Colonic mucosa (tissue), 4 donors: ENCODE measurements around the gene UGT1A7. TPM values are rescaled to one million over a fixed set of nuclear protein-coding genes. Genes with fewer than 3 reads are reported as not detected.
A peak's percentile ranks its signal among the peaks of the same experiment; 100 is the strongest.

ENCODE experiments used
- DNase-seq: peaks from one replicate; pipeline ENCODE4 v3.0.0-alpha.2; 2020
- H3K27ac ChIP-seq: fragments of 200-600 bp; one replicate; pipeline ENCODE4 v1.8.0; 2021
- H3K27me3 ChIP-seq: fragments of 200-600 bp; one replicate; pipeline ENCODE4 v1.8.0; 2021
- H3K36me3 ChIP-seq: fragments of 200-600 bp; one replicate; pipeline ENCODE4 v1.8.0; 2021
- H3K4me1 ChIP-seq: fragments of 200-600 bp; one replicate; pipeline ENCODE4 v1.8.0; 2021; ENCODE audit warnings: mild to moderate bottlenecking
- H3K4me3 ChIP-seq: fragments of 200-600 bp; one replicate; pipeline ENCODE4 v1.8.0; 2021
- H3K9ac ChIP-seq, 2 donors: one replicate each; pipeline ENCODE4 v1.7.0; 2013; ENCODE audit warnings: control low read depth in 2 of 2, low read depth in 2 of 2, low read length in 2 of 2
- H3K9me3 ChIP-seq: fragments of 200-600 bp; one replicate; pipeline ENCODE4 v1.8.0; 2021
- CTCF ChIP-seq: fragments of 200-600 bp; IDR thresholded peaks from one replicate; pipeline ENCODE4 v1.8.0; 2022; ENCODE audit warnings: antibody characterized with exemption, mild to moderate bottlenecking
- intact Hi-C: fragments of 100-400 bp; cut with DNase I; formaldehyde crosslinking; loops from one replicate; pipeline ENCODE4 v1.14.1; 2022
- total RNA-seq, 2 donors: library from RNA; stranded (reverse); fragmentation: NEBNext Ultra II Directional in 1 of 2; extraction: Animal tissue kit (Norgen Biotek cat#: 25700) in 1 of 2; gene quantifications; one replicate each; pipeline ENCODE4 v1.2.1, GENCODE V29; 2021
- donor health status: healthy.
- donor health status: DM: no; HTN: no; CAD: no.
- donor health status: DM: no; HTN: no; CAD: no.

UGT1A7 gene
- total RNA-seq, 2 donors from 2014 or later: 3.1 TPM

- H3K9me3 ChIP-seq: no peaks in the 10 kb centered on the region
- H3K4me1 ChIP-seq: no peaks in the 10 kb centered on the region
- intact Hi-C loops: no loop called here
- no peaks in the 10 kb centered on the region for H3K27me3 ChIP-seq
- no peaks in the 10 kb centered on the region for H3K36me3 ChIP-seq
- no peak overlapping the region for H3K9ac ChIP-seq
- H3K4me3 ChIP-seq: no peak overlapping the region
- no peak overlapping the region for H3K27ac ChIP-seq
- no peak for DNase-seq
- TF ChIP-seq CTCF: no peak
These were observed 1.2 kb upstream of the UGT1A7 start for GRCh38 chr2:233680361-233681045.

GRCh38 chr2:233684640-233685039 is 2.9 kb downstream of the UGT1A7 start:
- no peak overlapping the region for H3K27ac ChIP-seq
- no peaks in the 10 kb centered on the region for H3K27me3 ChIP-seq
- no peaks in the 10 kb centered on the region for H3K36me3 ChIP-seq
- no peak overlapping the region for H3K9ac ChIP-seq
- intact Hi-C loops: no loop called here
- H3K4me1 ChIP-seq: no peaks in the 10 kb centered on the region
- no peak overlapping the region for H3K4me3 ChIP-seq
- no peak for TF ChIP-seq CTCF
- peak; percentile 53 for DNase-seq
- no peaks in the 10 kb centered on the region for H3K9me3 ChIP-seq

GRCh38 chr2:233686928-233687327 is 5.2 kb downstream of the UGT1A7 start:
- no peak overlapping the region for H3K27ac ChIP-seq

GRCh38 chr2:233688341-233688740 is 6.6 kb downstream of the UGT1A7 start:
- Histone ChIP-seq H3K36me3 (no peaks in the 10 kb centered on the region), H3K9me3 (no peaks in the 10 kb centered on the region), H3K4me1 (peaks cover 3% of the 10 kb centered on the region), H3K9ac (no peak overlapping the region), H3K27ac (no peak overlapping the region), H3K4me3 (no peak overlapping the region), H3K27me3 (no peaks in the 10 kb centered on the region)
- intact Hi-C loops: no loop called here
- DNase-seq: no peak
- TF ChIP-seq CTCF: no peak

More at GRCh38 chr2:233686928-233687327, 5.2 kb downstream of the UGT1A7 start:
- Histone ChIP-seq H3K4me1 (no peaks in the 10 kb centered on the region), H3K36me3 (no peaks in the 10 kb centered on the region), H3K4me3 (no peak overlapping the region), H3K9me3 (no peaks in the 10 kb centered on the region), H3K9ac (no peak overlapping the region), H3K27me3 (no peaks in the 10 kb centered on the region)
- TF ChIP-seq CTCF: no peak
- intact Hi-C loops: no loop called here
- no peak for DNase-seq

- no peak for DNase-seq
- Histone ChIP-seq H3K9me3 (no peaks in the 10 kb centered on the region), H3K4me3 (no peak overlapping the region), H3K4me1 (peaks cover 3% of the 10 kb centered on the region), H3K9ac (no peak overlapping the region), H3K27me3 (no peaks in the 10 kb centered on the region), H3K36me3 (no peaks in the 10 kb centered on the region), H3K27ac (no peak overlapping the region)
- no peak for TF ChIP-seq CTCF
- intact Hi-C loops: no loop called here
These were observed 7.3 kb downstream of the UGT1A7 start for GRCh38 chr2:233689031-233689430.
